HepG2 (cell line): ENCODE results near the gene CKS1B. TPM values are rescaled to one million over a fixed set of nuclear protein-coding genes. Genes with fewer than 3 reads are reported as not detected.

Experiments used
- CEBPB ChIP-seq: IDR thresholded peaks from 2 replicates; pipeline ENCODE4 v1.6.1; 2011; ENCODE audit warnings: low read depth, low read length, improper control_type of control experiment, borderline replicate concordance
- CREB1 ChIP-seq, 2 experiments: fragments of 450-650 bp in 1 of 2; IDR thresholded peaks; 2 replicates each; pipeline ENCODE4 v1.6.1; 2016 to 2017; ENCODE audit warnings: control low read depth in 1 of 2, mild to moderate bottlenecking in 1 of 2, missing compliant biosample characterization in 1 of 2, missing genetic modification characterization in 1 of 2
- ESRRA ChIP-seq: sonication (generic); formaldehyde crosslinking; IDR thresholded peaks from 2 replicates; pipeline ENCODE4 v1.5.1; 2020; ENCODE audit warnings: mild to moderate bottlenecking, low read depth, missing genetic modification reagents
- FIP1L1 ChIP-seq: fragments of 200-400 bp; formaldehyde crosslinking; IDR thresholded peaks from 2 replicates; pipeline ENCODE4 v1.6.1; 2018; ENCODE audit warnings: low read depth, mild to moderate bottlenecking, low read length, moderate library complexity, borderline replicate concordance; ENCODE audit not compliant: insufficient read depth
- FOXJ3 ChIP-seq: sonication (generic); formaldehyde crosslinking; IDR thresholded peaks from 2 replicates; pipeline ENCODE4 v1.4.0; 2020; ENCODE audit warnings: missing genetic modification reagents, mild to moderate bottlenecking, borderline replicate concordance
- HDAC1 ChIP-seq: sonication (generic); formaldehyde crosslinking; IDR thresholded peaks from 2 replicates; pipeline ENCODE4 v1.5.1; 2020; ENCODE audit warnings: mild to moderate bottlenecking, missing genetic modification reagents
- MXI1 ChIP-seq: IDR thresholded peaks from 3 replicates; pipeline ENCODE4 v1.6.1; 2012; ENCODE audit warnings: low read depth, low read length, inconsistent platforms, borderline replicate concordance
- PLSCR1 ChIP-seq: sonication (generic); formaldehyde crosslinking; IDR thresholded peaks from 2 replicates; pipeline ENCODE4 v1.5.0; 2020; ENCODE audit warnings: missing genetic modification reagents, mild to moderate bottlenecking, borderline replicate concordance
- RBM22 ChIP-seq: fragments of 200-400 bp; formaldehyde crosslinking; optimal IDR thresholded peaks from 2 replicates; pipeline ENCODE3; 2017; ENCODE audit warnings: mild to moderate bottlenecking, low read length, moderate library complexity
- REL ChIP-seq: sonication (generic); formaldehyde crosslinking; conservative IDR thresholded peaks from 2 replicates; pipeline ENCODE4 v1.8.0; 2022; ENCODE audit warnings: mild to moderate bottlenecking, missing genetic modification reagents, moderate library complexity
- REXO4 ChIP-seq: sonication (generic); formaldehyde crosslinking; IDR thresholded peaks from 2 replicates; pipeline ENCODE4 v1.8.0; 2022; ENCODE audit warnings: missing genetic modification reagents, mild to moderate bottlenecking, borderline replicate concordance
- SKIL ChIP-seq: sonication (generic); formaldehyde crosslinking; IDR thresholded peaks from 2 replicates; pipeline ENCODE4 v1.8.0; 2022; ENCODE audit warnings: missing genetic modification reagents, mild to moderate bottlenecking, moderate library complexity, borderline replicate concordance
- SNAPC5 ChIP-seq: sonication (generic); formaldehyde crosslinking; IDR thresholded peaks from 2 replicates; pipeline ENCODE4 v1.8.1; 2023; ENCODE audit warnings: mild to moderate bottlenecking, missing genetic modification reagents, borderline replicate concordance
- SP140L ChIP-seq: sonication (generic); formaldehyde crosslinking; IDR thresholded peaks from 2 replicates; pipeline ENCODE4 v1.4.0; 2020; ENCODE audit warnings: missing genetic modification reagents, borderline replicate concordance
- TGIF2 ChIP-seq: IDR thresholded peaks from 2 replicates; pipeline ENCODE4 v1.6.1; 2016; ENCODE audit warnings: control low read depth, missing compliant biosample characterization
- ZMYM3 ChIP-seq: sonication (generic); formaldehyde crosslinking; IDR thresholded peaks from 2 replicates; pipeline ENCODE4 v1.5.1; 2020; ENCODE audit warnings: mild to moderate bottlenecking, missing genetic modification reagents
- ZNF33B ChIP-seq: sonication (generic); formaldehyde crosslinking; IDR thresholded peaks from 2 replicates; pipeline ENCODE4 v1.5.1; 2020; ENCODE audit warnings: mild to moderate bottlenecking, missing genetic modification reagents
- ZNF513 ChIP-seq: sonication (generic); formaldehyde crosslinking; conservative IDR thresholded peaks from 2 replicates; pipeline ENCODE4 v1.5.0; 2020; ENCODE audit warnings: missing genetic modification reagents
- ZNF660 ChIP-seq: sonication (generic); formaldehyde crosslinking; IDR thresholded peaks from 2 replicates; pipeline ENCODE4 v1.5.1; 2020; ENCODE audit warnings: mild to moderate bottlenecking, low read depth, missing genetic modification reagents, borderline replicate concordance
- ZNF674 ChIP-seq: sonication (generic); formaldehyde crosslinking; IDR thresholded peaks from 2 replicates; pipeline ENCODE4 v1.5.0; 2020; ENCODE audit warnings: low read depth, mild to moderate bottlenecking, missing genetic modification reagents
- ZNF749 ChIP-seq: sonication (generic); formaldehyde crosslinking; IDR thresholded peaks from 2 replicates; pipeline ENCODE4 v1.8.0; 2022; ENCODE audit warnings: mild to moderate bottlenecking, missing genetic modification reagents, moderate library complexity, borderline replicate concordance
- ZNF770 ChIP-seq: sonication (generic); formaldehyde crosslinking; IDR thresholded peaks from 2 replicates; pipeline ENCODE4 v1.5.0; 2020; ENCODE audit warnings: mild to moderate bottlenecking, missing genetic modification reagents
- ZZZ3 ChIP-seq: sonication (generic); formaldehyde crosslinking; IDR thresholded peaks from 2 replicates; pipeline ENCODE4 v1.4.0; 2020; ENCODE audit warnings: missing genetic modification reagents, mild to moderate bottlenecking, borderline replicate concordance
- polyA plus RNA-seq, 8 experiments: library from polyadenylated mRNA; depleted of rRNA in 3 of 8; stranded (reverse) in 7 of 8; unstranded in 1 of 8; fragments of >200 nt; fragmentation: Illumina TruSeq in 4 of 8; extraction: Trizol in 4 of 8; gene quantifications; 2 replicates each; pipeline versions ENCODE4 v1.2.1 to v1.2.3, GENCODE V29; 2011 to 2016; ENCODE audit warnings: low read depth in 4 of 8, missing spikeins in 1 of 8, mixed read lengths in 1 of 8; ENCODE audit not compliant: insufficient read depth in 1 of 8
- total RNA-seq, 5 experiments: library from RNA; depleted of rRNA; stranded (reverse); fragments of >200 nt; fragmentation: Illumina TruSeq; extraction: Trizol; gene quantifications; 2 replicates each; pipeline ENCODE4 v1.2.3, GENCODE V29; 2016; ENCODE audit warnings: low read depth in 1 of 5

The CKS1B gene
- total and polyA plus RNA-seq, 2 of the 13 experiments (the other 11 are each of a cell fraction or from before 2014, with no cell fraction given) = 217 to 222 TPM

GRCh38 chr1:154964359-154964758 lies 10.1 kb upstream of the CKS1B start (continued):
- no peak for TF ChIP-seq CREB1 (IDR thresholded peaks at IDR 0.05)
- no peak for TF ChIP-seq CREB1 (CRISPR knock-in tag; IDR thresholded peaks at IDR 0.05)
- no peak for TF ChIP-seq ZNF513 (CRISPR knock-in tag)
- TF ChIP-seq ZNF674 (CRISPR knock-in tag) = no peak
- TF ChIP-seq TGIF2 (CRISPR knock-in tag) = no peak
- no peak for TF ChIP-seq SNAPC5 (CRISPR knock-in tag)
- no peak for TF ChIP-seq PLSCR1 (CRISPR knock-in tag)
- no peak for TF ChIP-seq MXI1
- no peak for TF ChIP-seq ZNF660
- TF ChIP-seq HDAC1 (CRISPR knock-in tag) = no peak
- TF ChIP-seq FOXJ3 (CRISPR knock-in tag) = no peak
- no peak for TF ChIP-seq ESRRA (CRISPR knock-in tag)
- no peak for TF ChIP-seq SKIL
- TF ChIP-seq ZNF749 (CRISPR knock-in tag) = no peak
- peak; percentile 71 for TF ChIP-seq CEBPB
- TF ChIP-seq ZNF33B (CRISPR knock-in tag) = no peak
- no peak for TF ChIP-seq REXO4
- no peak for TF ChIP-seq SP140L (CRISPR knock-in tag)
- TF ChIP-seq ZMYM3 (CRISPR knock-in tag) = peak; percentile 45; the same call in 1 of the 2 replicates
- no peak for TF ChIP-seq RBM22
- no peak for TF ChIP-seq ZZZ3 (CRISPR knock-in tag)
- no peak for TF ChIP-seq REL (CRISPR knock-in tag)
- peak; percentile 97 for TF ChIP-seq ZNF770
- no peak for TF ChIP-seq FIP1L1
